ENCODE measurements around the gene SEC61A1.
A peak's percentile ranks its signal among the peaks of the same experiment; 100 is the strongest.

SEC61A1 gene

GRCh38 chr3:128078322-128078721, 26.1 kb downstream of the SEC61A1 start:
- no peak for DNase-seq

- no peak for DNase-seq
These were observed 26.6 kb downstream of the SEC61A1 start for GRCh38 chr3:128078875-128079274.

GRCh38 chr3:128079823-128080222, 27.6 kb downstream of the SEC61A1 start:
- DNase-seq, result no peak

- no peak for DNase-seq
These were observed 28.3 kb downstream of the SEC61A1 start for GRCh38 chr3:128080323-128081080.

GRCh38 chr3:128081226-128081625, 29.0 kb downstream of the SEC61A1 start:
- no peak for DNase-seq

- no peak for DNase-seq
These were observed 29.6 kb downstream of the SEC61A1 start for GRCh38 chr3:128081846-128082245.

- no peak for DNase-seq
These were observed 30.3 kb downstream of the SEC61A1 start for GRCh38 chr3:128082546-128082945.

GRCh38 chr3:128083396-128083795, 31.2 kb downstream of the SEC61A1 start:
- no peak for DNase-seq

GRCh38 chr3:128083980-128084674, 31.9 kb downstream of the SEC61A1 start:
- no peak for DNase-seq

GRCh38 chr3:128084675-128085021, 32.4 kb downstream of the SEC61A1 start:
- no peak for DNase-seq

- DNase-seq, result no peak
These were observed 36.9 kb downstream of the SEC61A1 start for GRCh38 chr3:128089135-128089534.

- DNase-seq, result no peak
These were observed 39.3 kb downstream of the SEC61A1 start for GRCh38 chr3:128091586-128091985.

GRCh38 chr3:128094295-128095151, 42.3 kb downstream of the SEC61A1 start:
- no peak for DNase-seq

GRCh38 chr3:128095222-128095703, 43.0 kb downstream of the SEC61A1 start:
- DNase-seq, result peak; percentile 81 to 82

GRCh38 chr3:128098234-128098633, 46.0 kb downstream of the SEC61A1 start:
- no peak for DNase-seq

GRCh38 chr3:128100161-128100560, 47.9 kb downstream of the SEC61A1 start:
- DNase-seq, result no peak

GRCh38 chr3:128100638-128101037, 48.4 kb downstream of the SEC61A1 start:
- no peak for DNase-seq

GRCh38 chr3:128103136-128103676, 51.0 kb downstream of the SEC61A1 start:
- DNase-seq, result no peak

GRCh38 chr3:128107834-128108233, 55.6 kb downstream of the SEC61A1 start:
- no peak for DNase-seq

- no peak for DNase-seq
These were observed 58.9 kb downstream of the SEC61A1 start for GRCh38 chr3:128111147-128111546.

GRCh38 chr3:128112357-128112968, 60.2 kb downstream of the SEC61A1 start:
- peak; percentile 20 to 32 for DNase-seq
